ENCODE results near the gene TCF4. TPM values are rescaled to one million over a fixed set of nuclear protein-coding genes. Genes with fewer than 3 reads are reported as not detected.

TCF4 gene
- total and polyA plus RNA-seq, 2 experiments from 2014 or later: 77.7 to 89.2 TPM

GRCh38 chr18:55249550-55249949 lies 338.4 kb downstream of the TCF4 start (continued):
- TF ChIP-seq, protein P1, sequence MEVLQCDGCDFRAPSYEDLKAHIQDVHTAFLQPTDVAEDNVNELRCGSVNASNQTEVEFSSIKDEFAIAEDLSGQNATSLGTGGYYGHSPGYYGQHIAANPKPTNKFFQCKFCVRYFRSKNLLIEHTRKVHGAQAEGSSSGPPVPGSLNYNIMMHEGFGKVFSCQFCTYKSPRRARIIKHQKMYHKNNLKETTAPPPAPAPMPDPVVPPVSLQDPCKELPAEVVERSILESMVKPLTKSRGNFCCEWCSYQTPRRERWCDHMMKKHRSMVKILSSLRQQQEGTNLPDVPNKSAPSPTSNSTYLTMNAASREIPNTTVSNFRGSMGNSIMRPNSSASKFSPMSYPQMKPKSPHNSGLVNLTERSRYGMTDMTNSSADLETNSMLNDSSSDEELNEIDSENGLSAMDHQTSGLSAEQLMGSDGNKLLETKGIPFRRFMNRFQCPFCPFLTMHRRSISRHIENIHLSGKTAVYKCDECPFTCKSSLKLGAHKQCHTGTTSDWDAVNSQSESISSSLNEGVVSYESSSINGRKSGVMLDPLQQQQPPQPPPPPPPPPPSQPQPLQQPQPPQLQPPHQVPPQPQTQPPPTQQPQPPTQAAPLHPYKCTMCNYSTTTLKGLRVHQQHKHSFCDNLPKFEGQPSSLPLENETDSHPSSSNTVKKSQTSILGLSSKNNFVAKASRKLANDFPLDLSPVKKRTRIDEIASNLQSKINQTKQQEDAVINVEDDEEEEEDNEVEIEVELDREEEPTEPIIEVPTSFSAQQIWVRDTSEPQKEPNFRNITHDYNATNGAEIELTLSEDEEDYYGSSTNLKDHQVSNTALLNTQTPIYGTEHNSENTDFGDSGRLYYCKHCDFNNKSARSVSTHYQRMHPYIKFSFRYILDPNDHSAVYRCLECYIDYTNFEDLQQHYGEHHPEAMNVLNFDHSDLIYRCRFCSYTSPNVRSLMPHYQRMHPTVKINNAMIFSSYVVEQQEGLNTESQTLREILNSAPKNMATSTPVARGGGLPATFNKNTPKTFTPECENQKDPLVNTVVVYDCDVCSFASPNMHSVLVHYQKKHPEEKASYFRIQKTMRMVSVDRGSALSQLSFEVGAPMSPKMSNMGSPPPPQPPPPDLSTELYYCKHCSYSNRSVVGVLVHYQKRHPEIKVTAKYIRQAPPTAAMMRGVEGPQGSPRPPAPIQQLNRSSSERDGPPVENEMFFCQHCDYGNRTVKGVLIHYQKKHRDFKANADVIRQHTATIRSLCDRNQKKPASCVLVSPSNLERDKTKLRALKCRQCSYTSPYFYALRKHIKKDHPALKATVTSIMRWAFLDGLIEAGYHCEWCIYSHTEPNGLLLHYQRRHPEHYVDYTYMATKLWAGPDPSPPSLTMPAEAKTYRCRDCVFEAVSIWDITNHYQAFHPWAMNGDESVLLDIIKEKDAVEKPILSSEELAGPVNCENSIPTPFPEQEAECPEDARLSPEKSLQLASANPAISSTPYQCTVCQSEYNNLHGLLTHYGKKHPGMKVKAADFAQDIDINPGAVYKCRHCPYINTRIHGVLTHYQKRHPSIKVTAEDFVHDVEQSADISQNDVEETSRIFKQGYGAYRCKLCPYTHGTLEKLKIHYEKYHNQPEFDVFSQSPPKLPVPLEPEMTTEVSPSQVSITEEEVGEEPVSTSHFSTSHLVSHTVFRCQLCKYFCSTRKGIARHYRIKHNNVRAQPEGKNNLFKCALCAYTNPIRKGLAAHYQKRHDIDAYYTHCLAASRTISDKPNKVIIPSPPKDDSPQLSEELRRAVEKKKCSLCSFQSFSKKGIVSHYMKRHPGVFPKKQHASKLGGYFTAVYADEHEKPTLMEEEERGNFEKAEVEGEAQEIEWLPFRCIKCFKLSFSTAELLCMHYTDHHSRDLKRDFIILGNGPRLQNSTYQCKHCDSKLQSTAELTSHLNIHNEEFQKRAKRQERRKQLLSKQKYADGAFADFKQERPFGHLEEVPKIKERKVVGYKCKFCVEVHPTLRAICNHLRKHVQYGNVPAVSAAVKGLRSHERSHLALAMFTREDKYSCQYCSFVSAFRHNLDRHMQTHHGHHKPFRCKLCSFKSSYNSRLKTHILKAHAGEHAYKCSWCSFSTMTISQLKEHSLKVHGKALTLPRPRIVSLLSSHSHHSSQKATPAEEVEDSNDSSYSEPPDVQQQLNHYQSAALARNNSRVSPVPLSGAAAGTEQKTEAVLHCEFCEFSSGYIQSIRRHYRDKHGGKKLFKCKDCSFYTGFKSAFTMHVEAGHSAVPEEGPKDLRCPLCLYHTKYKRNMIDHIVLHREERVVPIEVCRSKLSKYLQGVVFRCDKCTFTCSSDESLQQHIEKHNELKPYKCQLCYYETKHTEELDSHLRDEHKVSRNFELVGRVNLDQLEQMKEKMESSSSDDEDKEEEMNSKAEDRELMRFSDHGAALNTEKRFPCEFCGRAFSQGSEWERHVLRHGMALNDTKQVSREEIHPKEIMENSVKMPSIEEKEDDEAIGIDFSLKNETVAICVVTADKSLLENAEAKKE (CRISPR knock-in tag; IDR thresholded peaks at IDR 0.05): no peak
- TF ChIP-seq ETS1 (IDR thresholded peaks at IDR 0.05) (no peak), JUNB (IDR thresholded peaks at IDR 0.05; ENCODE audit: unreplicated experiment) (no peak)

DNA sequence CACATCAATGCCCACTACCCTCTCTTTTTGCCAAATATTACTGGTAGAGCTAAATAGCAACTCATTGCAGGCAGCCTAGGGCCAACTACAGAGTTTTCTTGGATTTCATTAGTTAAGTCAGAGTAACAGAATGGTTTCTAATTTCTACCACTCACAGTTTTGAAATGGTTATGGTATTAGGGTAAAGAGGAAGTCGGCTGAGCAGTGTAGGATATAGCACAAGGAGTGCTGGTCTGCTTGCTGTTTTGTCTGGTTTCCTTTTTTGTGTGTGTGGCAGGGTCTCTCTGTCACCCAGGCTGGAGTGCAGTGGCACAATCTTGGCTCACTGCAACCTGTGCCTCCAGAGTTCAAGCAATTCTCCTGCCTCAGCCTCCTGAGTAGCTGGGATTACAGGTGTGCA lies 339.5 kb downstream of the TCF4 start:
- Histone ChIP-seq H3K36me3 (ENCODE audit: insufficient read depth) (no peaks in the 10 kb centered on the region), H3K27ac (ENCODE audit: low read depth) (no peak overlapping the region), H3K4me2 (no peak overlapping the region), H3K4me1 (ENCODE audit: insufficient read depth) (peaks cover 19% of the 10 kb centered on the region), H3K9me2 (ENCODE audit: insufficient read depth) (no peaks in the 10 kb centered on the region), H3F3A (replicated peaks; ENCODE audit: low read depth) (no peaks in the 10 kb centered on the region), H2AFZ (no peak overlapping the region), H3K79me2 (replicated peaks; ENCODE audit: insufficient read depth) (no peaks in the 10 kb centered on the region), H3K27me3 (ENCODE audit: insufficient read depth) (no peaks in the 10 kb centered on the region), H3K4me3 (no peak overlapping the region), H4K20me1 (replicated peaks; ENCODE audit: insufficient read depth) (no peaks in the 10 kb centered on the region)
- Mint-ChIP-seq H3K9me3 (no peaks in the 10 kb centered on the region; the same call in 2 of the 3 replicates), H3K4me1 (peaks cover 27% of the 10 kb centered on the region), H3K36me3 (ENCODE audit: low read depth) (no peaks in the 10 kb centered on the region; the same call in 2 of the 3 replicates), H3K27ac (no peak overlapping the region), H3K27me3 (ENCODE audit: insufficient read depth, low read depth, poor library complexity) (peaks cover 8% of the 10 kb centered on the region), H3K4me3 (no peak overlapping the region)
- DNase-seq (ENCODE audit: low spot score) (no peak), ATAC-seq (no peak)
- TF ChIP-seq CREB1 (CRISPR knock-in tag; IDR thresholded peaks at IDR 0.05; ENCODE audit: low read depth): no peak
- no peak for TF ChIP-seq ETS1 (IDR thresholded peaks at IDR 0.05)
- no peak for TF ChIP-seq ZNF114 (CRISPR knock-in tag; IDR thresholded peaks at IDR 0.05)
- no peak for TF ChIP-seq JUNB (IDR thresholded peaks at IDR 0.05; ENCODE audit: unreplicated experiment)
- no peak for TF ChIP-seq EZH2phosphoT487 (IDR thresholded peaks at IDR 0.05; ENCODE audit: unreplicated experiment)
- no peak for TF ChIP-seq NANOG (IDR thresholded peaks at IDR 0.05; ENCODE audit: borderline replicate concordance)
- TF ChIP-seq, protein P1 (CRISPR knock-in tag; IDR thresholded peaks at IDR 0.05): no peak

Measured in GM23338 (cell line).